ENCODE measurements around the gene CAT.

GRCh38 chr11:34507156-34507555 lies 68.4 kb downstream of the CAT start:
- TF ChIP-seq, protein P1, sequence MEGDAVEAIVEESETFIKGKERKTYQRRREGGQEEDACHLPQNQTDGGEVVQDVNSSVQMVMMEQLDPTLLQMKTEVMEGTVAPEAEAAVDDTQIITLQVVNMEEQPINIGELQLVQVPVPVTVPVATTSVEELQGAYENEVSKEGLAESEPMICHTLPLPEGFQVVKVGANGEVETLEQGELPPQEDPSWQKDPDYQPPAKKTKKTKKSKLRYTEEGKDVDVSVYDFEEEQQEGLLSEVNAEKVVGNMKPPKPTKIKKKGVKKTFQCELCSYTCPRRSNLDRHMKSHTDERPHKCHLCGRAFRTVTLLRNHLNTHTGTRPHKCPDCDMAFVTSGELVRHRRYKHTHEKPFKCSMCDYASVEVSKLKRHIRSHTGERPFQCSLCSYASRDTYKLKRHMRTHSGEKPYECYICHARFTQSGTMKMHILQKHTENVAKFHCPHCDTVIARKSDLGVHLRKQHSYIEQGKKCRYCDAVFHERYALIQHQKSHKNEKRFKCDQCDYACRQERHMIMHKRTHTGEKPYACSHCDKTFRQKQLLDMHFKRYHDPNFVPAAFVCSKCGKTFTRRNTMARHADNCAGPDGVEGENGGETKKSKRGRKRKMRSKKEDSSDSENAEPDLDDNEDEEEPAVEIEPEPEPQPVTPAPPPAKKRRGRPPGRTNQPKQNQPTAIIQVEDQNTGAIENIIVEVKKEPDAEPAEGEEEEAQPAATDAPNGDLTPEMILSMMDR (IDR thresholded peaks at IDR 0.05), result no peak
- no peak for TF ChIP-seq POLR2A (IDR thresholded peaks at IDR 0.05)
- TF ChIP-seq EP300 (IDR thresholded peaks at IDR 0.05), result no peak
